Body of pancreas (tissue), 4 donors: Measurements from ENCODE around the gene HCFC1R1.

Experiments used
- POLR2A ChIP-seq, 3 donors: fragments of 450-650 bp; IDR thresholded peaks; one replicate each; pipeline ENCODE4 v1.6.1; 2016; ENCODE audit warnings: antibody characterized with exemption in 3 of 3, mild to moderate bottlenecking in 2 of 3
- TF ChIP-seq, protein P1 (sequence below), 7 experiments: fragments of 450-650 bp in 4 of 7; fragments of 200-600 bp in 3 of 7; sonication (generic) in 3 of 7; IDR thresholded peaks; one replicate each; pipeline ENCODE4 v1.5.1; 2016 to 2019; ENCODE audit warnings: antibody characterized with exemption in 7 of 7

DNA sequence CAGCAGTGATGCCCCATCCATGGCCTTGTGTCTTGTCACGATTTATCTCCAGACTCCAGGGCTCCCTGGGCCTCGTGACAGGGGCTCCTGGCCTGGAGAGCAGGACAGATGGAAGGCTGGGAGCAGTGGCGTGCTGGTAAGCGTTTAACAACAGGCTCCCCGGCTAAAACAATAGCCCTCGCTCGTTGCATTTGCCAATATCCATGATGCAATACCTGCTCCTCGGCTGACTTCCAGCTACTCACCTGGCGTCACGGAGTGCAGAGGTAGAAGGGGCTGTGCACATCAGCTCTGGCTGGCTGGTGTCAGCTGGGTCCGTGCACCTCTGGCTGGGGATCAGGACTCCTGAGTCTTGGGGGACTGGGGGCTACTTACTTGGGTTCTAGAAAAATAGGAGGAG lies 14.5 kb upstream of the HCFC1R1 start:
- TF ChIP-seq, protein P1, sequence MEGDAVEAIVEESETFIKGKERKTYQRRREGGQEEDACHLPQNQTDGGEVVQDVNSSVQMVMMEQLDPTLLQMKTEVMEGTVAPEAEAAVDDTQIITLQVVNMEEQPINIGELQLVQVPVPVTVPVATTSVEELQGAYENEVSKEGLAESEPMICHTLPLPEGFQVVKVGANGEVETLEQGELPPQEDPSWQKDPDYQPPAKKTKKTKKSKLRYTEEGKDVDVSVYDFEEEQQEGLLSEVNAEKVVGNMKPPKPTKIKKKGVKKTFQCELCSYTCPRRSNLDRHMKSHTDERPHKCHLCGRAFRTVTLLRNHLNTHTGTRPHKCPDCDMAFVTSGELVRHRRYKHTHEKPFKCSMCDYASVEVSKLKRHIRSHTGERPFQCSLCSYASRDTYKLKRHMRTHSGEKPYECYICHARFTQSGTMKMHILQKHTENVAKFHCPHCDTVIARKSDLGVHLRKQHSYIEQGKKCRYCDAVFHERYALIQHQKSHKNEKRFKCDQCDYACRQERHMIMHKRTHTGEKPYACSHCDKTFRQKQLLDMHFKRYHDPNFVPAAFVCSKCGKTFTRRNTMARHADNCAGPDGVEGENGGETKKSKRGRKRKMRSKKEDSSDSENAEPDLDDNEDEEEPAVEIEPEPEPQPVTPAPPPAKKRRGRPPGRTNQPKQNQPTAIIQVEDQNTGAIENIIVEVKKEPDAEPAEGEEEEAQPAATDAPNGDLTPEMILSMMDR (IDR thresholded peaks at IDR 0.05), result no peak
- TF ChIP-seq POLR2A (IDR thresholded peaks at IDR 0.05), result peak in 1 of 3 donors; percentile 11
